22Rv1 (cell line): ENCODE data around the gene ARAP1.

Experiments used
- H3K27ac ChIP-seq: fragments of 450-650 bp; 2 replicates; pipeline ENCODE4 v1.5.1; 2017
- ZFX ChIP-seq: fragments of 450-650 bp; IDR thresholded peaks from 2 replicates; pipeline ENCODE4 v1.6.1; 2017; ENCODE audit warnings: antibody characterized with exemption, borderline replicate concordance
- TF ChIP-seq, protein P1 (sequence below): fragments of 450-650 bp; IDR thresholded peaks from 2 replicates; pipeline ENCODE4 v1.5.1; 2017; ENCODE audit warnings: mild to moderate bottlenecking

The ARAP1 gene

DNA sequence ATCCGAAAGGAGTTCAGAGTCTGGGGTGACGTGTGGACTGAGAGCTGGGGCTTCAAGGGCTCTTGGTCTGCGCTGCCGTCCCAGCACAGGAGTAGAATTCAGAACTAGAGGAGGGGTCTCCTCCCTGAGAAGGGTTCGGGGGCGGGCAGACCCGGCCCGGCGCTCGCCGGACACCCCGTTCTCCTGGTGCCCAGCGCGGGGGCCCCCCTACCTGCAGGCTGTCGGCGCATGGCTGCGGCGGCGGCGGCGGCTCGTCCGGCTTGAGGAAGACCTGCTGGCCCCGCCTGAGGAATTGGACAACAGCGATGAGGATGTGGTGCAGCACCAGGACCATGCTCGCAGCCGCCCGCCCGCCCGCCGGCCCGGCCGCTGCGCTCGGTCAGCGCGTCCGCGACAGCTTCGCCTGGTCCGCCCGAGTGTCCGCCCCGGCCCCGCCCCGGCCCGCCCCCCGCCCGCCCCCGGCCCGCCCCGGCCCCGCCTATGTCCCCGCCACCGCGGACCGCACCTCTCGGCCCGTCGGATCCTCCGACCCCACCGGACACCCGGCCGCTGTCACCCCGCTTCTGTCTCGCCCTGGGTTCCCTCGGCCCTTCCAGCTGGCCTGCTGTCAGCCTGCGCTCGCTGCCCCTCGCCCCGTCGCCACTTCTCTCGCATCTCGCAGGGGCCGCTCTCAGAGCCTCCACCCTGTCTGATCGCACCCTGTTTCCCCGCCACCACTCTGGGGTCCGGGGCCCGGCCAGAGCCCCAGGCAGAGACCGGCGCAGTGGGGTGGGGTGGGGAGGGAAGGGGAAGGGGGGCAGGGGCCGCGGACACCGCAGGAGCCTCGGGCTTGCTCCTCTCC, 109.9 kb downstream of the ARAP1 start:
- no peak overlapping the region for H3K27ac ChIP-seq
- TF ChIP-seq, protein P1, sequence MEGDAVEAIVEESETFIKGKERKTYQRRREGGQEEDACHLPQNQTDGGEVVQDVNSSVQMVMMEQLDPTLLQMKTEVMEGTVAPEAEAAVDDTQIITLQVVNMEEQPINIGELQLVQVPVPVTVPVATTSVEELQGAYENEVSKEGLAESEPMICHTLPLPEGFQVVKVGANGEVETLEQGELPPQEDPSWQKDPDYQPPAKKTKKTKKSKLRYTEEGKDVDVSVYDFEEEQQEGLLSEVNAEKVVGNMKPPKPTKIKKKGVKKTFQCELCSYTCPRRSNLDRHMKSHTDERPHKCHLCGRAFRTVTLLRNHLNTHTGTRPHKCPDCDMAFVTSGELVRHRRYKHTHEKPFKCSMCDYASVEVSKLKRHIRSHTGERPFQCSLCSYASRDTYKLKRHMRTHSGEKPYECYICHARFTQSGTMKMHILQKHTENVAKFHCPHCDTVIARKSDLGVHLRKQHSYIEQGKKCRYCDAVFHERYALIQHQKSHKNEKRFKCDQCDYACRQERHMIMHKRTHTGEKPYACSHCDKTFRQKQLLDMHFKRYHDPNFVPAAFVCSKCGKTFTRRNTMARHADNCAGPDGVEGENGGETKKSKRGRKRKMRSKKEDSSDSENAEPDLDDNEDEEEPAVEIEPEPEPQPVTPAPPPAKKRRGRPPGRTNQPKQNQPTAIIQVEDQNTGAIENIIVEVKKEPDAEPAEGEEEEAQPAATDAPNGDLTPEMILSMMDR: no peak
- TF ChIP-seq ZFX: no peak

DNA sequence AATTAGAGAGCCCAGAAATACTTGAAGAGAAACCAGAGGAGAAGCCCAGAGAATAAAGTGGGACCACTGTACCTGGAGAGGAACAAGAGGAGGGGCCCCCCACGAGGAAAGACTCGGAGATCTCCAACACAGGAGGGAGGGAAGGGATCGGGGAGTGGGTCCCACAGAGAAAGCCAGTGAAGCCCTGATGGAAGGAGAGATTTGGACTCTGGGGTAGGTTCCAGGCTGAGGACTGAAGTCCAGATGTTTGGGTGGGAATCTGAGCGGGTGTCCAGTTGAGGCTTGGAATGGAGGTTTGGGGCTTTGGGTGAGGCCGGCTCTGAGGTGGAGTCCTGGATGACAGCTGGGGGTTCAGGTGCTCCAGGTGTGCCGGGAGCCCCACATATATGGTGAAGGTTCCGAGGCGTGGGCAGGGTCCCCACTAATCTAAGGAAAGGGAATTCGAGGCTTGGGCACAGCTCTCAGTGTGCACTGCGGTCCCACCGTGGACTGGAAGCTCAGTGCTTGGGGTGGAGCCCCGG, 110.6 kb downstream of the ARAP1 start:
- no peak for TF ChIP-seq ZFX
- TF ChIP-seq, protein P1: no peak
- no peak overlapping the region for H3K27ac ChIP-seq

DNA sequence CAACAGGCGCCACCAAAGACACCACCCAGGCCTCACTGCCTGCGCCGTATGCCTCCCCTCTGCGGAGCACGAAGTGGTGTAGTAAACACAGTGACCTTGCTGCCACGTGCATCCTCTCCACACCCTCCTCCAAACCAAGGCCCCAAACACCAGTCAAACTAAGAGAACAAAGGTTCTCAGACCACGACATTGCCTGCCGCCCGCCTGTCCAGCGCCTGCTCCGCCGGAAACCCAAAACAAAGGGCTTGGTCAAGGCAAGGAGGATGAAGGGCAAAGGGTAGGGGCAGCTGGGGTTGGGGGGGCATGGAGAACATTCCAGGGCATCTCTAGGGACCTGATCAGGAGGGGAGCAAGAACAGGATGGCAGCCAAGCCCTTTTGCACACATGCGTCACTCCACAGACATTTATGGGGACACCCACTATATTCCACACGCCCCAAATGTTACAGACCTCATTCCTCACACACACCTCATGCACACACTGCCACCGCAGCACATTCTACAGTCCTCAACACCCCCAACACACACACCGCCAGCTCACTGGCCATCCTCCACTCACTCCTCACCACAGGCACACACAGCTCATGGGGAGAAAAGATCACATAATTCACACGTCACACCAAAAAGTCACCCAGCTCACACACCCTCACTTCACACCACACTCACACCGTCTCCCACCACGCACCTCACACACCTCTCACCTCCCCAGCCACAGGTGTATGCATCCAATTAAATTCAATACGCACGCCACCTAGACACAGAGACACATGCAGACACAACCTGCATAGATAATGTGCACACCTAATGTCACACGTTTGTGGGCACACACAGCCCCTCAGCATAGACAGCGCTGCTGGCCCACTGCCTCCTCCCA, 112.5 kb downstream of the ARAP1 start:
- TF ChIP-seq, protein P1: no peak
- TF ChIP-seq ZFX: no peak
- no peak overlapping the region for H3K27ac ChIP-seq

DNA sequence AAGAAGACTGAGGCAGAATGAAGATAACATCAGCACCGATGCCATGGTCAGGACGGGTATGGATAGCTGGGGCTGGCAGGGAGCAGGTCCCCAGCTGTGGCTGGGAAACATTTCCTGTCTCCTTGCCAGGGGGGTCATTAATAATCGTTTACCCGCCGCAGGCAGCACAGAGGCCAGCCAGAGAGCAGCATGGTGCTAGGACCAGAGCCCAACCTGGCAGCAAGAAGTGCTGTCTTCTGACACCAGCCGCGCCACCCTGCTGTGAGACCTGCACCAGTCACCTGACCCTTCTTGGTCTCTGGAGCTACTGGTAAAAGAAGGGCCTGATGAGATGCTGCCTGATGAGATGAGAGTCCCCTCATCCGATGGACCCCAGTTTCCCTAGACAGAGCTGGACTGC, 114.3 kb downstream of the ARAP1 start:
- TF ChIP-seq ZFX: no peak
- TF ChIP-seq, protein P1: no peak
- H3K27ac ChIP-seq: no peak overlapping the region

DNA sequence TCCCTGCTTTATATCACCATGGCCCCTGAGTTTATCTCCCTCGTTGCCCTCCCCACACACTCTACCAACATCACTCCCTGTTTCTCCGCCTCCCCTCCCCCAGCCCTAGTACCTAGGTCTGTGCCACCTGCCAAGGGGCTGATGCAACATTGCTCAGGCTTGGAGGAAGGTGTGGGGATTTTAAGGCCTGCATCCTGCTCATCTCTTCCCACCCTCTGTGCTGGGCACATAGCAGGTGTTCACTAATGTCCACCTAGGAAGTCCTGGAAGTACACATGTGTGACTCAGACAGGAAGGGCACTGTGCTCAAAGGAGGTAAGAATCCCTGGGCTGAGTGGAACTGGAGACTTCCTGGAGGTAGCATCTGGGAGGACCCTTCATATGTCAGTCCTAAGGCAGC, 115.0 kb downstream of the ARAP1 start:
- no peak overlapping the region for H3K27ac ChIP-seq
- no peak for TF ChIP-seq ZFX
- TF ChIP-seq, protein P1: no peak

DNA sequence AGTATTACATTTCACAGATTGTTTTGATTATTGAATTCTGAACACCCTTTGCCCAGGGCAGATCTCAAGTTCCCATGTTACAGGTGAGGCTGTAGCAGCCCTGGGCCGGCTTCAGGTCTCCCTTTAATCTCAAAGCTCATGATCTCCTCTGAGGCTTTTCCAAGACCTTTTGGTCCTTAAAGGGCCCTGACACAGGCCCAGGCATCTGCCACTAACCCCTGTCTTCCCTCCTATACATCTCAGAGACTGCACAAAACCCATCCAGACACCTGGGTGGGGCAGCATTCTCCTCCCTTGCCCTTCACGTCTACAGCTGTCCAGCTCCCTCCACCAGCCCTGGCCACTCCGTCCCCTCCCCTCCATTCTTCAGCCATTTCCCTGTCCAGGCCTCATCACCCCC, 115.8 kb downstream of the ARAP1 start:
- no peak overlapping the region for H3K27ac ChIP-seq
- TF ChIP-seq, protein P1: no peak
- TF ChIP-seq ZFX: no peak
